Left ventricle myocardium superior (tissue), 1 donor: ENCODE measurements around the gene SIAH1. TPM values are rescaled to one million over a fixed set of nuclear protein-coding genes. Genes with fewer than 3 reads are reported as not detected.
"Not testable (repeated sequence)": the region's sequence is repeated elsewhere in the genome, so short reads cannot be mapped to it uniquely, and the experiment has no call there.

ENCODE experiments used
- ATAC-seq: fragments of 200-7000 bp; cut with Tn5 transposase; one replicate; pipeline ENCODE4 v1.9.1; 2020; ENCODE audit warnings: mild to moderate bottlenecking, moderate library complexity
- DNase-seq: peaks from one replicate; pipeline ENCODE4 v3.0.0-alpha.2; 2020
- intact Hi-C: fragments of 100-400 bp; cut with micrococcal nuclease; formaldehyde crosslinking; loops from one replicate; pipeline ENCODE4 v1.11.0; 2022
- total RNA-seq: library from RNA; stranded (reverse); fragmentation: NEBNext Ultra II Directional; extraction: Animal tissue kit (Norgen Biotek cat#: 25700); gene quantifications from one replicate; pipeline ENCODE4 v1.2.1, GENCODE V29; 2021
- donor health status: DM: no; HTN: yes; CAD: no; lungs with severe emphysema.

Gene SIAH1
- total RNA-seq, 1 donor from 2014 or later, result 14.1 TPM

- intact Hi-C loops, result no loop called here
- DNase-seq (no peak), ATAC-seq (peak; percentile 40)
These were observed 10.2 kb upstream of the SIAH1 start for GRCh38 chr16:48395375-48395774.

DNA sequence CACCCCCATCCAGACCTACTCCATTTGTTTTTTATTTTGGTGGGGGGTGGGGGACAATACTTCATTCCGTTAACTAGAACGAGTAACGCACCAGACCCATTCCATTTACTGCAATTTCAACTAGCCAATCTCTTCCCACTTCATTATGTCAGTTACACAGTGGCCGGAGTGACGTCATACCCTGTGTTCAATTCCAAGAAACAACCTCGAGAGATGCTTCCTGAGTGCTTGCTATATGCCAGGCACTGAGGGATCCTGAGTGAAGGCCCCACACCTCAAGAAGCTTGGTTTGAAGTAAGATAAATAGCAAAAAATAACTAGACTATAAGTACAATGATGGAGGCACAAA lies 9.1 kb upstream of the SIAH1 start:
- intact Hi-C loops, result no loop called here
- no peak for DNase-seq
- no peak for ATAC-seq

DNA sequence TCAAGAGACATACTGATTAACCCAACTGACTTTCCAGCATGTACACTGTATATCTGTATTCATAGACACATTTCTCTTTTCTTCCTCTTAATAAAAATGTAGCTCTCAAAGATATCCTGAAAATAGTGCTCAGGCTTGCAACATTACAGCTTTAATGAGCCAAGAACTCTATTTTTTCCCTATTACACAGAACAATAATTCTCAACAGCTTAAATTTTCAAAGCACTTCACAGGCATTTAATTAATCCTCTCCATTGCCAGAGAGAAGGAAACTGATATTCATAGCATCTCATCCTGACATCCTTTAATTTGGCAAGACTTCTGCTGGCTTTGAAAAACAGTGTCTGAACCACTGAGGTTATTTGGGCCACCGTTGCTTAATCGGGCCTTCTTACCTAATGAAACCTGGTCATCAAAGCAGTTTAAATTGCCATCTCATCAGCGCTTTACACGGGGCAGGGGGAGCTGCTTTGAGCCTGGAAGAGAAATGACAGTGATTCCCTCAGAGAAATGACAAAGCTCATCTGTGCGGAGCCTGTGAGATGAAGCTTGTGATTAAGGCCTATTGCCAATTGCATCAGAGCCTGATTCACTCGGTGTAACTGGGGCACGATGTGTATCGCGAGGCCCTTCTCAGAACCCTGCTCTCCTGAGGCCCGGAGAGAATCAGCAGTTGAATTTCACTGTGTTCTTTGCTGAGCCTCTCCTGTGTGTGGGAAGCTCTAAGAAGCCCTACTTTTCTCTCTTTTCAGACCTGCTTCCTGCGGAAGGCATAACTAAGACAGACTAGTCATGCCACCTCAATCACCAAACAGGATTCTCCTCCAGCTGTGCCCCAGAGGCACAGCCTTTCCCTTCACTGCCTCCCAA lies 8.5 kb upstream of the SIAH1 start:
- DNase-seq (peak; percentile 44), ATAC-seq (peak; percentile 87)
- intact Hi-C loops, result no loop called here

- ATAC-seq (no peak), DNase-seq (no peak)
- intact Hi-C loops, result no loop called here
These were observed 7.2 kb upstream of the SIAH1 start for GRCh38 chr16:48392407-48392806.

GRCh38 chr16:48386559-48387312 lies 1.5 kb upstream of the SIAH1 start:
- no peak for ATAC-seq
- intact Hi-C loops, result loop anchor here (10.0 kb wide), 1 partner anchor 228 kb away; the partner anchor contains the start of gene N4BP1

GRCh38 chr16:48384520-48385252 lies 527 bp downstream of the SIAH1 start:
- ATAC-seq (peak; percentile 73), DNase-seq (peak; percentile 83)
- intact Hi-C loops, result loop anchor here (10.0 kb wide), 1 partner anchor 230 kb away; the partner anchor contains the start of gene N4BP1

More at GRCh38 chr16:48386559-48387312, 1.5 kb upstream of the SIAH1 start:
- no peak for DNase-seq

- intact Hi-C loops, result loop anchor here (10.0 kb wide), 1 partner anchor 231 kb away; the partner anchor contains the start of gene N4BP1
- ATAC-seq, result peak; percentile 8
- DNase-seq, result no peak
These were observed 1.2 kb downstream of the SIAH1 start for GRCh38 chr16:48383877-48384519.

DNA sequence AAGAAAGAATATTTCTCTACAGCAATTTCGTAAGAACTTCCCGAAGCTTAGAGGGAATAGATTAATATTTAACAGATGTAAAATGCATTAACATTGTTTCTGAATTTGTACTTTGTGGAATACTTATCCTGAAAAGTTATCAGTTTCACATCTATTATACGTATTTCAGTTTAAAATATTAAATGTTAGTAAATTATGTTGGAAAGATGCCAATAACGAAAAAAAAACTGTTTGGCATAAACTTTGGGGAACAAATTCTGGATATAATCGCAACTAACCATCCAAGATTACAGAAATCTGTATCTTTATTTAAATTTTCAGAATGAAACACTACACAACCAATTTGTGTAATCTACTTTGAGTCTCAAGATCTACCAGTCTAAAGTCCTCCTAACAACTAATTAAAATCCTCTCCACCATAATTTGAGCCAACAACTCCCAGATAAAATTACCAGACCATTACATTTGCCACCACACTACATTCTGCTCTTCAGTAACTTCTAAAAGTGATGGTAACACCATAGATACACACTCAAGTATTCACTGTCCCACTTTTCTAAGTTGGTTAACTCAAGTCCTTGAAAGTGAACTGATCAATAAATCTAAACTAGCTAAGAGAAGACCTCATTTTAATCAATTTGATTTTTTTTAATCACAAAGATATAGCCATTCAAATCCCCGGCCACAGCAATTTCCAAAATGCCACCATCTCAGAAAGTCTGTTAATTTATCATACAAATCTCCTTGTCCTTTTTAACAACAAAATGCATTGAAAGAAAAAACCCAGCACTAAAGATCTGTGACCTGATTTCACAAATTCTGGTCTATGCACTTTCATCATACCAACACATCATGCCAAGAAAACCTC lies 2.0 kb downstream of the SIAH1 start:
- intact Hi-C loops, result loop anchor here (10.0 kb wide), 1 partner anchor 232 kb away; the partner anchor contains the start of gene N4BP1
- no peak for DNase-seq
- no peak for ATAC-seq

DNA sequence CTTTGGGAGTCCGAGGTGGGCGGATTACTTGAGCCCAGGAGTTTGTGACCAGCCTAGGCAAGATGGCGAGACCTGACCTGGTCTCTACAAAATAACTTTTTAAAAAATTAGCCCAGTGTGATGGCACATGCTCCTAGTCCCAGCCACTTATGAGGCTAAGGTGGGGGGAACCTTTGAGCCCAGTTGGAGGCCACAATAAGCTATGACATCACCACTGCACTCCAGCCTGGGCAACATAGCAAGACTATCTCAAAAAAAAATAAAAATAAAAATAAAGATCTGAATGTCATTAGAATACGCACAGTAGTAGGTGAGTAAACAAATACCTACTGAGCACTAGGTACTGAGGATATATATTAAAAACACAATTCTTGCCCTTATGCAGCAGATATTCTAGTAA lies 3.1 kb downstream of the SIAH1 start:
- no peak for ATAC-seq
- DNase-seq, result no peak
- intact Hi-C loops, result loop anchor here (10.0 kb wide), 1 partner anchor 233 kb away; the partner anchor contains the start of gene N4BP1

DNA sequence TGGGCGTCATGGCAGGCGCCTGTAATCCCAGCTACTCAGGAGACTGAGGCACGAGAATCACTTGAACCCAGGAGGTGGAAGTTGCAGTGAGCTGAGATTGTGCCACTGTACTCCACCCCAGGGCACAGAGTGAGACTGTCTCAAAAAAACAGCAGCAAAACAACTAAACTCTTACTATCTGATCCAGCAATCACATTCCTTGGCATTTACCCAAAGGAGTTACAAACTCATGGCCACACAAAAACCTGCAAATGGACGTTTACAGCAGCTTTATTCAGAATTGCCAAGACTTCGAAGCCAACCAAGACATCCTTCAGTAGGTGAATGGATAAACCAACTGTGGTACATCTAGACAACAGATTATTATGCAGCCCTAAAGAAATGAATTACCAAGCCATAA lies 4.0 kb downstream of the SIAH1 start:
- ATAC-seq, result no peak
- no peak for DNase-seq
- intact Hi-C loops, result loop anchor here (10.0 kb wide), 1 partner anchor 234 kb away; the partner anchor contains the start of gene N4BP1

DNA sequence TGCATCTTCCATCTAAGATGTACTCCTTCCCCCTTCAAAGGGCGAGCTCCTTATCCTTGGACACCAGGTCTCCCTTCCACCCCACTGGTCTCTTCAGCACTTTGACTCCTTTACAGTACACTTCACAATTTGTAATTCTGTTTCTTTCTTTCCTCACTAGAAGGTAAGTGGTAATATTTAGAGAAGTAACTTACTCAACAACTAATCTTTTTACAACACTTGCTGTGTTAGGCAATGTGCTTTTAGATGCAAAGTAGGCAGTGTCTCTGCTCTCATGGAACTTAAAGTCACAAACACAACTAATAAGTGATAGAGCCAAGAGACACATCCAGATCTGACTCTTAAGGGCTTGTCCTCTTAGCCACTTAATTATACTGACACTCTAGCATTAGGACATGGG lies 6.4 kb downstream of the SIAH1 start:
- ATAC-seq, result peak; percentile 36
- intact Hi-C loops, result no loop called here
- DNase-seq, result no peak

DNA sequence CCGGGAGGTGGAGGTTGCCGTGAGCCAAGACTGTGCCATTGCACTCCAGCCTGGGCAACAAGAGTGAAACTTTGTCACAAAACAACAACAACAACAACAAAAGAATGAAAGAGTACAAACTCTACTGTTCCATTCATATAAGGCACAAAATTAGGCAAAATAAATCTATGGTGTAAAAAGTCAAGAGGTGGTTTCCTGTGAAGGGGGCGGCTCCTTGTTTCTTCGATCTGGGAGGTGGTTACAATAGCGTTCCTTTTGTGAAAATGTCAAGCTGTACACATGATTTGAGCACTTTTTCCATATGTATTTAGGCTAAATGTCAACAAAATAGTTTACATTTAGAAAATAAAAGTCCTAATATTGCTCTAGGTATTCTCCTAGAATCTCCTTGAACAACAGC lies 6.9 kb downstream of the SIAH1 start:
- ATAC-seq (no peak), DNase-seq (no peak)
- intact Hi-C loops, result no loop called here

DNA sequence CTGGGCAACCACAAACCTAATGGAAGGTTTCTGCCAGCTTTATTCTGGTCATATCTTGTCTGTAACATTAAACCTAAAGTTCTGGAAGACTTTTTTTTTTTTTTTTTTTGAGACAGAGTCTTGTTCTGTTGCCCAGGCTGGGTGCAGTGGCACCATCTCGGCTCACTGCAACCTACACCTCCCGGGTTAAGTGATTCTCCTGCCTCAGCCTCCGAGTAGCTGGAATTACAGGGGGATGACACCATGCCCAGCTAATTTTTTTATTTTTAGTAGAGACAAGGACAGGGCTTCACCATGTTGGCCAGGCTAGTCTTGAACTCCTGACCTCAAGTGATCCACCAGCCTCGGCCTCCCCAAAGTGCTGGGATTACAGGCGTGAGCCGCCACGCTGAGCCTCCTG lies 7.9 kb downstream of the SIAH1 start:
- intact Hi-C loops, DNase-seq, ATAC-seq: not testable (repeated sequence)

DNA sequence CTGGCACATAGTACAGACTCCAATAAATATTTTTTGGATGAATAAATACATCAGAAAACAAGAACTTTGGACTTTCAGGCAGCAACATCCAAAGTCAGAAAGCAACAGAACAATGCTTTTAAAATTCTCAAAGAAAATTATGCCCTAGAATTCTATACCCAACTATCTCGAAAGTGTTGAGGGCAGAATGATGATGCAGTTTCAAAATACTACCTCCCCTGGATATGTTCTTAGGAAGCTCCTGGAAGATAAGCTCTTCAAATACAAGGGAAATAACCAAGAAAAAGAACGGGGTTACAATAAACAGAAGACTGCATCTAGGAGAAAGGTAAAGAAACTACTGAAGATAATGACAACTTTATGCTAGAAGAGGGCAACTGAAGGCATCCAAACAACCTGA lies 11.0 kb downstream of the SIAH1 start:
- ATAC-seq (no peak), DNase-seq (no peak)
- intact Hi-C loops, result no loop called here

DNA sequence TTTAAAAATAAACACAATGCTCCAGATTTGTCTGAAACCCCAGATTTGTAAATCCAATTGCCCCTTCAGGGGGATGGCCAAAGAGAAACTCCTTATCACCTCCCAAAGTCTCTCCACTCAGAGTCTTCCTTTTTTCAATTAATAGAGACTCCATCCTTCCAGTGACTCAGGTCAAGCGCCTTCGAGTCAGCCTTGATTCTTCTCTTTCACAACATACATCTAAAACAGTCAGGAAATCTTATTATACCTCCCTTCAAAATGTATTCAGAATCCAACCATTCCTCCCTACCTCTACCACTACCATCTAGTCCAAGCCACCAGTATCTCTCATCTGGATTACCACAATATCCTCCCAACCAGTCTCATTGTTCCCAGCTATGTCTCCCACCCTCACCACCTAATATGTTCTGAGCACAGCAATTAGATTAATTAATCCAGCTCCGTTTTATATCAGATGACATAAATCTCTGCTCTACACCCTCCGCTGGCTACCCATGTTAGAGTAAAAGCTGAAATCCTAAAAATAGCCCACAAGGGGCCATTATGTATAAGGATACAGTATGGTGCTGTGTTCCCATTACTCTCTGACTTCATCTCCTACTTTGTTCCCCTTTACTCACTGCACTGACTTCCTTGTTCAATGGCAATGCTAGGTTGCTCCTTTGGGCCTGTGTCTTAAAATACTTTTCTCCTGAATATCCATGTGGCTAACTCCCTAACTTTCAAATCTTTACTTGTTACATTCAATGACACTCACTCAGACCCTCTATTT lies 11.8 kb downstream of the SIAH1 start:
- intact Hi-C loops, result no loop called here
- DNase-seq (no peak), ATAC-seq (peak; percentile 25)

DNA sequence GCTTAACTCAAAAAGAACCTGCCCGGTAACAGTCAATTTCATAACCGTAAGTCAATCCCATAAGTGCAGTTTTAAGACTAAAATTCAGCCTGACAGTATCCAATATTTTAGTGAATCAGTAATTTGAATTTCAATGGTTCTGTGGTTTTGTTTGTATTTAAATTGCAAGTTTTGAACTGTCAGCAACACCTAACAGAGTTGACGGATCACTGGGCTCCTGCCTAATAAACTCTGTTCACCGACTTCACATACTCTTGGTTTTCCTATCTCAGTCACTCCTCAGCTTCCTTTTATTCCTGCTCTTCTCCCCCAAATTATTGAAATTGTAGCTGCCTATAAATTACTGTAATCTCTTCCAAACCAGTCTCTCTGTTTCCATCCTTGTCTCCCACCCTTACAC lies 12.5 kb downstream of the SIAH1 start:
- ATAC-seq (peak; percentile 47), DNase-seq (no peak)
- intact Hi-C loops, result no loop called here

DNA sequence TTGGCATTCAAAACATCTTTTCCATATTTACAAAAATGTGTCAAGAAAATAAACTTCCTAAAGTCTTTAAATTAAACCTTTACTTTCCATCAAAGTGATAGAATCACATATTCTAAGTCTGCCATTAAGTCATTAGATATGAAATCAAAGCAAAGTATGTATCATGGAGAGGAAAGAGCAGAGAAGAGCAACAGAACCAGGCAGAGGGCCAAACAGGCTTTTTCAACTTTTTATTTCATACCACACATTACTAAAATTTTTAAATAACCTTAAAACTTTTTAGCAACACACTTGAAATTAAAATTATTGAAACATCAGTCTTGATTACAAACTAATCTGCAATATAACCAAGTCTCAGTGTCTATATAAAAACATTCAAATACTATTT lies 13.8 kb downstream of the SIAH1 start:
- DNase-seq (no peak), ATAC-seq (no peak)
- intact Hi-C loops, result no loop called here
